GM23248 (cell line): ENCODE data around the gene PTPRN2. TPM values are rescaled to one million over a fixed set of nuclear protein-coding genes. Genes with fewer than 3 reads are reported as not detected.

Experiments
- DNase-seq: peaks from one replicate; pipeline ENCODE4 v3.0.0-alpha.2; 2015
- H2AFZ ChIP-seq: fragments of 200-600 bp; sonication (generic); 2 replicates; pipeline ENCODE4 v1.6.1; 2016; ENCODE audit warnings: antibody characterized with exemption
- H3F3A ChIP-seq: fragments of 200-600 bp; sonication (generic); 2 replicates; pipeline ENCODE4 v1.6.1; 2016; ENCODE audit warnings: mild to moderate bottlenecking, antibody characterized with exemption, mixed run types; ENCODE audit not compliant: insufficient read depth
- H3K27ac ChIP-seq: fragments of 200-600 bp; sonication (generic); 2 replicates; pipeline ENCODE4 v1.5.1; 2016; ENCODE audit warnings: mild to moderate bottlenecking
- H3K27me3 ChIP-seq: fragments of 200-600 bp; sonication (generic); replicated peaks from 2 replicates; pipeline ENCODE4 v1.6.1; 2016; ENCODE audit warnings: mild to moderate bottlenecking; ENCODE audit not compliant: insufficient read depth
- H3K36me3 ChIP-seq: fragments of 200-600 bp; sonication (generic); 2 replicates; pipeline ENCODE4 v1.6.1; 2016; ENCODE audit warnings: low read depth, mild to moderate bottlenecking
- H3K4me1 ChIP-seq: fragments of 200-600 bp; sonication (generic); 2 replicates; pipeline ENCODE4 v1.6.1; 2016; ENCODE audit warnings: mild to moderate bottlenecking; ENCODE audit not compliant: insufficient read depth
- H3K4me2 ChIP-seq: fragments of 200-600 bp; sonication (generic); one replicate; pipeline ENCODE4 v1.6.1; 2016; ENCODE audit warnings: mild to moderate bottlenecking; ENCODE audit not compliant: unreplicated experiment
- H3K4me3 ChIP-seq: fragments of 200-600 bp; sonication (generic); 2 replicates; pipeline ENCODE4 v1.5.1; 2016; ENCODE audit warnings: mild to moderate bottlenecking
- H3K79me2 ChIP-seq: fragments of 200-600 bp; sonication (generic); 2 replicates; pipeline ENCODE4 v1.6.1; 2016; ENCODE audit warnings: mild to moderate bottlenecking; ENCODE audit not compliant: insufficient read depth
- H3K9ac ChIP-seq: fragments of 200-600 bp; sonication (generic); 2 replicates; pipeline ENCODE4 v1.6.1; 2016; ENCODE audit warnings: mild to moderate bottlenecking
- H3K9me2 ChIP-seq: fragments of 200-600 bp; sonication (generic); 2 replicates; pipeline ENCODE4 v1.6.1; 2016; ENCODE audit warnings: mixed run types, mild to moderate bottlenecking, moderate library complexity; ENCODE audit not compliant: insufficient read depth
- H3K9me3 ChIP-seq: fragments of 200-600 bp; sonication (generic); one replicate; pipeline ENCODE4 v1.6.1; 2017; ENCODE audit warnings: low read depth
- H4K20me1 ChIP-seq: fragments of 200-600 bp; sonication (generic); 2 replicates; pipeline ENCODE4 v1.6.0; 2016; ENCODE audit not compliant: insufficient read depth
- EZH2 ChIP-seq: fragments of 200-600 bp; sonication (generic); IDR thresholded peaks from 2 replicates; pipeline ENCODE4 v1.6.1; 2018; ENCODE audit warnings: antibody characterized with exemption, mild to moderate bottlenecking; ENCODE audit not compliant: insufficient read depth, poor library complexity, severe bottlenecking
- EZH2phosphoT487 ChIP-seq: fragments of 200-600 bp; sonication (generic); IDR thresholded peaks from 2 replicates; pipeline ENCODE4 v1.6.1; 2018; ENCODE audit warnings: antibody characterized with exemption, moderate library complexity, mild to moderate bottlenecking, low read depth; ENCODE audit not compliant: insufficient read depth
- WGBS, 2 experiments: methylation state at CpG; one replicate each; pipeline ENCODE4 v1.1.6; 2015 to 2017; ENCODE audit warnings: low lambda C conversion rate in 2 of 2, low coverage in 1 of 2; ENCODE audit errors: missing lambda C conversion rate in 2 of 2; 5-methylcytosine and 5-hydroxymethylcytosine counted together
- in situ Hi-C: fragments of 300-500 bp; cut with MboI; formaldehyde crosslinking; loops from 2 replicates; pipeline ENCODE4 v1.15.0; 2020
- polyA plus RNA-seq: library from polyadenylated mRNA; unstranded; fragments of >200 nt; fragmentation: Nextera tagmentation; extraction: Ambion mirVana; gene quantifications from 2 replicates; pipeline ENCODE4 v1.2.1, GENCODE V29; 2016
- total RNA-seq: library from RNA; depleted of rRNA; stranded (reverse); fragments of >200 nt; shearing (Covaris generic); gene quantifications from 2 replicates; pipeline ENCODE4 v1.2.3, GENCODE V29; 2014

Gene PTPRN2
- total and polyA plus RNA-seq, 2 experiments from 2014 or later, result 0.13 TPM; not detected in 1

- Histone ChIP-seq H3K9me3 (no peaks in the 10 kb centered on the region), H3K27ac (no peak overlapping the region)
- in situ Hi-C loops, result no loop called here
Measured at GRCh38 chr7:158443014-158443687, 144.5 kb downstream of the PTPRN2 start.

GRCh38 chr7:158442260-158442659, 145.4 kb downstream of the PTPRN2 start:
- no peaks in the 10 kb centered on the region for H3K27me3 ChIP-seq
- no peak overlapping the region for H3K27ac ChIP-seq
- H3K79me2 ChIP-seq, result no peaks in the 10 kb centered on the region
- 37 to 44% methylated on average over 4 of the region's 4 CpGs for WGBS, 2 experiments
- TF ChIP-seq EZH2phosphoT487 (no peak), EZH2 (no peak)
- H3K9me2 ChIP-seq, result no peaks in the 10 kb centered on the region
- no peaks in the 10 kb centered on the region for H4K20me1 ChIP-seq
- no peak overlapping the region for H3K4me3 ChIP-seq
- H3K9me3 ChIP-seq, result no peaks in the 10 kb centered on the region
- no peak overlapping the region for H3K4me2 ChIP-seq
- no peaks in the 10 kb centered on the region for H3K4me1 ChIP-seq
- no peaks in the 10 kb centered on the region for H3F3A ChIP-seq
- H3K9ac ChIP-seq, result no peak overlapping the region
- in situ Hi-C loops, result no loop called here
- no peak for DNase-seq
- H3K36me3 ChIP-seq, result no peaks in the 10 kb centered on the region
- no peak overlapping the region for H2AFZ ChIP-seq

More at GRCh38 chr7:158443014-158443687, 144.5 kb downstream of the PTPRN2 start:
- WGBS, 2 experiments, result 46 to 56% methylated on average over 27 to 28 of the region's 28 CpGs
- Histone ChIP-seq H2AFZ (no peak overlapping the region), H3F3A (no peaks in the 10 kb centered on the region), H3K9me2 (no peaks in the 10 kb centered on the region), H3K4me3 (no peak overlapping the region), H4K20me1 (no peaks in the 10 kb centered on the region), H3K9ac (no peak overlapping the region), H3K36me3 (no peaks in the 10 kb centered on the region), H3K4me1 (no peaks in the 10 kb centered on the region), H3K27me3 (no peaks in the 10 kb centered on the region), H3K4me2 (no peak overlapping the region), H3K79me2 (no peaks in the 10 kb centered on the region)
- no peak for TF ChIP-seq EZH2
- TF ChIP-seq EZH2phosphoT487, result no peak
- DNase-seq, result no peak

GRCh38 chr7:158439035-158439434, 148.6 kb downstream of the PTPRN2 start:
- H3K79me2 ChIP-seq, result no peaks in the 10 kb centered on the region
- in situ Hi-C loops, result no loop called here
- no peaks in the 10 kb centered on the region for H3F3A ChIP-seq
- DNase-seq, result no peak
- H3K9me2 ChIP-seq, result no peaks in the 10 kb centered on the region
- WGBS, 2 experiments, result 8 to 10% methylated on average over 8 of the region's 8 CpGs
- no peaks in the 10 kb centered on the region for H3K9me3 ChIP-seq
- H3K4me1 ChIP-seq, result no peaks in the 10 kb centered on the region
- H3K27ac ChIP-seq, result no peak overlapping the region
- H3K4me2 ChIP-seq, result no peak overlapping the region
- no peak overlapping the region for H3K9ac ChIP-seq
- H3K36me3 ChIP-seq, result no peaks in the 10 kb centered on the region
- TF ChIP-seq EZH2phosphoT487, result no peak
- TF ChIP-seq EZH2, result no peak
- no peaks in the 10 kb centered on the region for H3K27me3 ChIP-seq
- no peaks in the 10 kb centered on the region for H4K20me1 ChIP-seq
- no peak overlapping the region for H3K4me3 ChIP-seq
- H2AFZ ChIP-seq, result no peak overlapping the region

GRCh38 chr7:158432369-158433341, 155.0 kb downstream of the PTPRN2 start:
- Histone ChIP-seq H3K27me3 (no peaks in the 10 kb centered on the region), H3F3A (no peaks in the 10 kb centered on the region), H3K36me3 (no peaks in the 10 kb centered on the region), H3K9me3 (no peaks in the 10 kb centered on the region), H3K27ac (no peak overlapping the region), H2AFZ (no peak overlapping the region), H4K20me1 (no peaks in the 10 kb centered on the region), H3K9ac (no peak overlapping the region), H3K4me2 (no peak overlapping the region), H3K4me1 (no peaks in the 10 kb centered on the region), H3K79me2 (no peaks in the 10 kb centered on the region), H3K4me3 (no peak overlapping the region), H3K9me2 (no peaks in the 10 kb centered on the region)
- in situ Hi-C loops, result no loop called here
- WGBS, 2 experiments, result 5 to 7% methylated on average over 17 of the region's 17 CpGs
- no peak for DNase-seq
- TF ChIP-seq EZH2 (no peak), EZH2phosphoT487 (no peak)
